ENCODE measurements around the gene SCD. TPM values are rescaled to one million over a fixed set of nuclear protein-coding genes. Genes with fewer than 3 reads are reported as not detected.

SCD gene
- total and polyA plus RNA-seq, 2 of the 13 experiments (the other 11 are each of a cell fraction or from before 2014, with no cell fraction given) = 492 to 512 TPM

- TF ChIP-seq, protein P1, sequence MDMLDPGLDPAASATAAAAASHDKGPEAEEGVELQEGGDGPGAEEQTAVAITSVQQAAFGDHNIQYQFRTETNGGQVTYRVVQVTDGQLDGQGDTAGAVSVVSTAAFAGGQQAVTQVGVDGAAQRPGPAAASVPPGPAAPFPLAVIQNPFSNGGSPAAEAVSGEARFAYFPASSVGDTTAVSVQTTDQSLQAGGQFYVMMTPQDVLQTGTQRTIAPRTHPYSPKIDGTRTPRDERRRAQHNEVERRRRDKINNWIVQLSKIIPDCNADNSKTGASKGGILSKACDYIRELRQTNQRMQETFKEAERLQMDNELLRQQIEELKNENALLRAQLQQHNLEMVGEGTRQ (IDR thresholded peaks at IDR 0.05; ENCODE audit: low read depth, low read length) = 0 out of 2 replicates have a peak, but pooled peaks have one; percentile 34
- TF ChIP-seq, protein P1 (CRISPR knock-in tag; IDR thresholded peaks at IDR 0.05; ENCODE audit: borderline replicate concordance) = peak; percentile 45; the same call in 1 of the 2 replicates
- TF ChIP-seq KDM2A (CRISPR knock-in tag; IDR thresholded peaks at IDR 0.05; ENCODE audit: borderline replicate concordance, low read depth) (peak; percentile 82; the same call in 1 of the 2 replicates), ZMAT3 (CRISPR knock-in tag; conservative IDR thresholded peaks at IDR 0.05) (no peak), SAFB2 (CRISPR knock-in tag; IDR thresholded peaks at IDR 0.05; ENCODE audit: borderline replicate concordance, low read depth) (no peak), ADNP (CRISPR knock-in tag; IDR thresholded peaks at IDR 0.05) (no peak), ZNF446 (CRISPR knock-in tag; IDR thresholded peaks at IDR 0.05) (no peak), ZNF44 (CRISPR knock-in tag; IDR thresholded peaks at IDR 0.05) (no peak), RBM22 (optimal IDR thresholded peaks at IDR 0.05; ENCODE audit: low read length) (peak; percentile 92), GABPB1 (CRISPR knock-in tag; IDR thresholded peaks at IDR 0.05) (no peak), ZNF749 (CRISPR knock-in tag; IDR thresholded peaks at IDR 0.05; ENCODE audit: borderline replicate concordance) (no peak), POLR2AphosphoS5 (IDR thresholded peaks at IDR 0.05; ENCODE audit: low read depth, low read length) (peak; percentile 67), TBX2 (CRISPR knock-in tag; IDR thresholded peaks at IDR 0.05; ENCODE audit: borderline replicate concordance) (peak; percentile 18; the same call in 1 of the 2 replicates), PHB2 (IDR thresholded peaks at IDR 0.05; ENCODE audit: partially characterized antibody) (no peak), ATF3 (CRISPR knock-in tag; IDR thresholded peaks at IDR 0.05) (no peak), TSC22D2 (CRISPR knock-in tag; IDR thresholded peaks at IDR 0.05; ENCODE audit: borderline replicate concordance) (0 out of 2 replicates have a peak, but pooled peaks have one; percentile 23), SMAD1 (CRISPR knock-in tag; IDR thresholded peaks at IDR 0.05; ENCODE audit: borderline replicate concordance, low read depth) (no peak), IKZF1 (IDR thresholded peaks at IDR 0.05) (no peak), FOXP1 (IDR thresholded peaks at IDR 0.05) (no peak), FOXP1 (CRISPR knock-in tag; IDR thresholded peaks at IDR 0.05) (no peak), ZNF589 (CRISPR knock-in tag; conservative IDR thresholded peaks at IDR 0.05) (no peak), PAF1 (CRISPR knock-in tag; IDR thresholded peaks at IDR 0.05) (peak; percentile 77; the same call in 1 of the 2 replicates)
- TF ChIP-seq, protein P2, sequence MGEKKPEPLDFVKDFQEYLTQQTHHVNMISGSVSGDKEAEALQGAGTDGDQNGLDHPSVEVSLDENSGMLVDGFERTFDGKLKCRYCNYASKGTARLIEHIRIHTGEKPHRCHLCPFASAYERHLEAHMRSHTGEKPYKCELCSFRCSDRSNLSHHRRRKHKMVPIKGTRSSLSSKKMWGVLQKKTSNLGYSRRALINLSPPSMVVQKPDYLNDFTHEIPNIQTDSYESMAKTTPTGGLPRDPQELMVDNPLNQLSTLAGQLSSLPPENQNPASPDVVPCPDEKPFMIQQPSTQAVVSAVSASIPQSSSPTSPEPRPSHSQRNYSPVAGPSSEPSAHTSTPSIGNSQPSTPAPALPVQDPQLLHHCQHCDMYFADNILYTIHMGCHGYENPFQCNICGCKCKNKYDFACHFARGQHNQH (CRISPR knock-in tag; IDR thresholded peaks at IDR 0.05) = 0 out of 2 replicates have a peak, but pooled peaks have one; percentile 23
- TF ChIP-seq, protein P3, sequence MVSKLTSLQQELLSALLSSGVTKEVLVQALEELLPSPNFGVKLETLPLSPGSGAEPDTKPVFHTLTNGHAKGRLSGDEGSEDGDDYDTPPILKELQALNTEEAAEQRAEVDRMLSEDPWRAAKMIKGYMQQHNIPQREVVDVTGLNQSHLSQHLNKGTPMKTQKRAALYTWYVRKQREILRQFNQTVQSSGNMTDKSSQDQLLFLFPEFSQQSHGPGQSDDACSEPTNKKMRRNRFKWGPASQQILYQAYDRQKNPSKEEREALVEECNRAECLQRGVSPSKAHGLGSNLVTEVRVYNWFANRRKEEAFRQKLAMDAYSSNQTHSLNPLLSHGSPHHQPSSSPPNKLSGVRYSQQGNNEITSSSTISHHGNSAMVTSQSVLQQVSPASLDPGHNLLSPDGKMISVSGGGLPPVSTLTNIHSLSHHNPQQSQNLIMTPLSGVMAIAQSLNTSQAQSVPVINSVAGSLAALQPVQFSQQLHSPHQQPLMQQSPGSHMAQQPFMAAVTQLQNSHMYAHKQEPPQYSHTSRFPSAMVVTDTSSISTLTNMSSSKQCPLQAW (CRISPR knock-in tag; IDR thresholded peaks at IDR 0.05) = 0 out of 2 replicates have a peak, but pooled peaks have one; percentile 37
Measured at GRCh38 chr10:100364735-100365391, 17.8 kb downstream of the SCD start (continued).
